ENCODE results near the gene RPL10. TPM values are rescaled to one million over a fixed set of nuclear protein-coding genes. Genes with fewer than 3 reads are reported as not detected.
A peak's percentile ranks its signal among the peaks of the same experiment; 100 is the strongest.

Gene RPL10
- total and polyA plus RNA-seq, 2 of the 13 experiments (the other 11 are each of a cell fraction or from before 2014, with no cell fraction given), result 2,381 to 4,713 TPM

GRCh38 chrX:154378799-154379568 is 19.2 kb upstream of the RPL10 start, which contains the start of gene EMD (continued):
- no peak for TF ChIP-seq ZBTB40 (IDR thresholded peaks at IDR 0.05)
- TF ChIP-seq ZBTB40 (CRISPR knock-in tag; IDR thresholded peaks at IDR 0.05), result no peak
- no peak for TF ChIP-seq ZBTB10 (CRISPR knock-in tag; IDR thresholded peaks at IDR 0.05; ENCODE audit: borderline replicate concordance)
- TF ChIP-seq ZNF281 (CRISPR knock-in tag; IDR thresholded peaks at IDR 0.05; ENCODE audit: borderline replicate concordance), result peak; percentile 62; the same call in 1 of the 2 replicates
- no peak for TF ChIP-seq ZNF597 (CRISPR knock-in tag; IDR thresholded peaks at IDR 0.05)
- TF ChIP-seq GRHL1 (CRISPR knock-in tag; conservative IDR thresholded peaks at IDR 0.05), result no peak
- no peak for TF ChIP-seq TMF1 (CRISPR knock-in tag; IDR thresholded peaks at IDR 0.05; ENCODE audit: low read depth)
- no peak for TF ChIP-seq ZEB1 (IDR thresholded peaks at IDR 0.05; ENCODE audit: insufficient replicate concordance, low read depth)
- no peak for TF ChIP-seq ZNF484 (CRISPR knock-in tag; IDR thresholded peaks at IDR 0.05; ENCODE audit: borderline replicate concordance, low read depth)
- TF ChIP-seq ZNF644 (CRISPR knock-in tag; IDR thresholded peaks at IDR 0.05; ENCODE audit: low read depth), result no peak

Data from HepG2 (cell line).